Measurements from ENCODE around the gene NAT10. TPM values are rescaled to one million over a fixed set of nuclear protein-coding genes. Genes with fewer than 3 reads are reported as not detected.

Gene NAT10
- total RNA-seq, 1 donor from 2014 or later: 63.5 TPM

- Mint-ChIP-seq H3K36me3 (peaks cover 19% of the 10 kb centered on the region), H3K4me3 (no peak overlapping the region), H3K27me3 (no peaks in the 10 kb centered on the region), H3K27ac (no peak overlapping the region), H3K9me3 (no peaks in the 10 kb centered on the region), H3K4me1 (ENCODE audit: unreplicated experiment) (peaks cover 25% of the 10 kb centered on the region)
- DNase-seq (ENCODE audit: extremely low spot score, unreplicated experiment): no peak
- no peak for TF ChIP-seq CTCF (conservative IDR thresholded peaks at IDR 0.05)
These were observed 45.7 kb downstream of the NAT10 start for GRCh38 chr11:34151166-34151565.

- Mint-ChIP-seq H3K36me3 (peaks cover 13% of the 10 kb centered on the region), H3K27me3 (no peaks in the 10 kb centered on the region), H3K4me1 (ENCODE audit: unreplicated experiment) (peaks cover 25% of the 10 kb centered on the region), H3K27ac (no peak overlapping the region), H3K4me3 (no peak overlapping the region), H3K9me3 (no peaks in the 10 kb centered on the region)
- DNase-seq (ENCODE audit: extremely low spot score, unreplicated experiment): no peak
- TF ChIP-seq CTCF (conservative IDR thresholded peaks at IDR 0.05): no peak
These were observed 46.8 kb downstream of the NAT10 start for GRCh38 chr11:34151916-34152845.

GRCh38 chr11:34154059-34154875, 48.8 kb downstream of the NAT10 start:
- Mint-ChIP-seq H3K36me3 (peaks cover 5% of the 10 kb centered on the region), H3K27me3 (no peaks in the 10 kb centered on the region), H3K4me3 (no peak overlapping the region), H3K4me1 (ENCODE audit: unreplicated experiment) (peaks cover 12% of the 10 kb centered on the region), H3K9me3 (no peaks in the 10 kb centered on the region), H3K27ac (no peak overlapping the region)
- TF ChIP-seq CTCF (conservative IDR thresholded peaks at IDR 0.05): no peak
- no peak for DNase-seq (ENCODE audit: extremely low spot score, unreplicated experiment)

- Mint-ChIP-seq H3K4me3 (no peak overlapping the region), H3K27ac (no peak overlapping the region), H3K36me3 (peaks cover 10% of the 10 kb centered on the region), H3K27me3 (no peaks in the 10 kb centered on the region), H3K4me1 (ENCODE audit: unreplicated experiment) (peaks cover 12% of the 10 kb centered on the region), H3K9me3 (no peaks in the 10 kb centered on the region)
- TF ChIP-seq CTCF (conservative IDR thresholded peaks at IDR 0.05): no peak
- DNase-seq (ENCODE audit: extremely low spot score, unreplicated experiment): no peak
These were observed 49.8 kb downstream of the NAT10 start for GRCh38 chr11:34155057-34155756.

GRCh38 chr11:34155757-34156062, 50.3 kb downstream of the NAT10 start:
- TF ChIP-seq CTCF (conservative IDR thresholded peaks at IDR 0.05): no peak
- DNase-seq (ENCODE audit: extremely low spot score, unreplicated experiment): no peak
- H3K36me3 Mint-ChIP-seq: peaks cover 11% of the 10 kb centered on the region

More at GRCh38 chr11:34155757-34156062, 50.3 kb downstream of the NAT10 start:
- Mint-ChIP-seq H3K4me3 (no peak overlapping the region), H3K4me1 (ENCODE audit: unreplicated experiment) (peaks cover 7% of the 10 kb centered on the region), H3K27me3 (no peaks in the 10 kb centered on the region), H3K27ac (no peak overlapping the region), H3K9me3 (no peaks in the 10 kb centered on the region)

Data from type B pancreatic cell (in vitro differentiated cells).